Measurements from ENCODE around the gene PXK.
"Not testable (repeated sequence)": the region's sequence is repeated elsewhere in the genome, so short reads cannot be mapped to it uniquely, and the experiment has no call there.

The PXK gene

DNA sequence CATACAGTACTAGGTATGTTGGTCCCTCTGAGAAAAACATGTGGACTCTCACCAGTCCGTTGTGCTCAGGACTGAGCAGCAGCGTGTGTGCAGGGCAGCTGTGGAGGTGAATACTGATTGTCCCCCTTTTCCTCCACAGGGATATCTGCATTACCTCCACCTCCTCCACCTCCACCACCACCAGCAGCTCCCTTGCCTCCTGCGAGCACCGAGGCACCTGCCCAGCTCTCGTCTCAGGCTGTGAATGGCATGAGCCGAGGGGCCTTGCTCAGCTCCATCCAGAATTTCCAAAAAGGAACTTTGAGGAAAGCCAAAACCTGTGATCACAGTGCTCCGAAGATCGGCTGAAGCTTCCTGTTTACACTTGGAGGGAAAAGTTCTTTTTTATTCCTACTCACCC, 91.9 kb downstream of the PXK start:
- DNase-seq = no peak

GRCh38 chr3:58425782-58426181, 93.1 kb downstream of the PXK start:
- no peak for DNase-seq

GRCh38 chr3:58427661-58428361, 95.1 kb downstream of the PXK start:
- DNase-seq = no peak

GRCh38 chr3:58429657-58430056, 97.0 kb downstream of the PXK start:
- no peak for DNase-seq

GRCh38 chr3:58432905-58433304, 100.2 kb downstream of the PXK start:
- DNase-seq = no peak

GRCh38 chr3:58433400-58434167, 100.9 kb downstream of the PXK start, which contains the start of gene PDHB:
Gene PDHB, minus strand, starts transcription at chr3:58433832. Its CDS starts 23 bp downstream, at chr3:58433809.
- DNase-seq = peak; percentile 88

DNA sequence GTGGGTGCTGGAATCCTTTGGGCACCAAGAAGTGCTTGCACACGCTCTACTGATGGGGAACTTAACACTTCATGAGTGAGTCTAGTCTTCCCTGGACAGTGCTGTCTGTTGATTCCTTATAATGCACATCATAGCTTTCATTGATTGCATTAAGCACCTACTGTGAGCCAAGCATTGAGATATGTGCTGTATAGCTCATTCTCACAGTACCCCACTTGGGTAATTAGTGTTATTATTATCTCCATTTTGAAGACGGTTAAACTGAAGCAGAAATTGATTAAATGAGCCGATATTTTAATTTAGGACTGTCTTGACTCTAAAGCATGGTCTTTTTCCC, 101.4 kb downstream of the PXK start:
- no peak for DNase-seq

- no peak for DNase-seq
These were observed 101.8 kb downstream of the PXK start for GRCh38 chr3:58434511-58434910.

GRCh38 chr3:58434990-58435389, 102.3 kb downstream of the PXK start:
- DNase-seq = no peak

DNA sequence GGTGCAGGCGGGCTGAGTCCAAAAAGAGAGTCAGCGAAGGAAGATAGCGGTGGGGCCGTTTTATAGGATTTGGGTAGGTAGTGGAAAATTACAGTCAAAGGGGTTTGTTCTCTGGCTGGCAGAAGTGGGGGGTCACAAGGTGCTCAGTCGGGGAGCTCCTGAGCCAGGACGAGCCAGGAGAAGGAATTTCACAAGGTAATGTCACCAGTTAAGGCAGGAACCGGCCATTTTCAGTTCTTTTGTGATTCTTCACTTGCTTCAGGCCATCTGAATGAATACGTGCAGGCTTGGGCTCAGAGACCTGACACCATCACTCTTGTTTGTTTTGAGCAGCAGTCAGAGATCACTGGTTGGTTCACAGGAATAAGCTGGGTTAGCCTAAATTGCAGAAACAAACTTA, 104.6 kb downstream of the PXK start:
- not testable (repeated sequence) for DNase-seq

DNA sequence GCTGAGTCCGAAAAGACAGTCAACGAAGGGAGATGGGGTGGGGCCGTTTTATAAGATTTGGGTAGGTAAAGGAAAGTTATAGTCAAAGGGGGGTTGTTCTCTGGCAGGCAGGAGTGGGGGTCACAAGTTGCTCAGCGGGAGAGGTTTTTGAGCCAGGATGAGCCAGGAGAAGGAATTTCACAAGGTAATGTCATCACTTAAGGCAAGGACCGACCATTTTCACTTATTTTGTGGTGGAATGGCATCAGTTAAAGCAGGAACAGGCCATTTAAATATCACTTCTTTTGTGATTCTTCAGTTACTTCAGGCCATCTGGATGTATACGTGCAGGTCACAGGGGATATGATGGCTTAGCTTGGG, 108.3 kb downstream of the PXK start:
- not testable (repeated sequence) for DNase-seq

DNA sequence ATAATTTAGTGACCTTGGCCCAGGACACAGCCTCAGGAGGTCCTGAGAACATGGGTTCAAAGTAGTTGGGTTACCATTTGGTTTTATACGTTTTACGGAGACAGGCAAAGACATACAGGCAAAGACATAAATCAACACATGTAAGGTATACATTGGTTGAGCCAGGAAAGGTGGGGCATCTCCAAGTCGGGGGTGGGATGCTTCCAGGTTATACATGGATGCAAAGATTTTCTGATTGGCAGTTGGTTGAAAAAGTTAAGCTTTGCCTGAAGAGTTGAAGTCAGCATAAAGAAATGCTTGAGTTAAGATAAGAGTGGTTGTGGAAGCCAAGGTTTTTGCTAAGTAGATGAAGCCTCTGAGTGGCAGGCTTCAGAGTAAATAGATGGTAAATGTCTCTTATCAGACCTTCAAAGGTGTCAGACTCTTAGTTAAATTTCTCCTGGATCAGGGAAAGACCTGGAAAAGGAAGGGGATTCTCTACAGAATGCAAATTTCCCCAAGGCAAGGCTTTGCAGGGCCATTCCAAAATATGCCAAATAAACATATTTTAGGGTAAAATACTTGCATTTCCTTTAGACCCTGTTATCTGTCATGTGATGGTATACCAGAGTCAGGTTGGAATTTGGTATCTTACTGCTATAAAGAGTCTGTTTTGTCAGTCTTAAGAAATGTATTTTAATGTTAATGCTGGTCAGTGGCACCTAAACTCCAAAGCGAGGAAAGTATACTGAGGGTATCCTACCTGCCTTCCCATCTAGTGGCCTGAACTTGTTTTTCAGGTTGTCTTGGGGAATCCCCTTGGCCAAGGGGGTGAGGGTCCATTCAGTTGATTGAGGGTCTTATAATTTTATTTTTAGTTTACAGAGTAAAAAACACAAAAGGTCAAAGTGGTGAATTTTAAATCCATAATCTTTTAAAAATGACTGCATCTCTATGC, 109.1 kb downstream of the PXK start:
- DNase-seq = no peak

GRCh38 chr3:58452176-58452575, 119.5 kb downstream of the PXK start:
- DNase-seq = peak; percentile 9

- no peak for DNase-seq
These were observed 126.5 kb downstream of the PXK start for GRCh38 chr3:58459160-58459559.

DNA sequence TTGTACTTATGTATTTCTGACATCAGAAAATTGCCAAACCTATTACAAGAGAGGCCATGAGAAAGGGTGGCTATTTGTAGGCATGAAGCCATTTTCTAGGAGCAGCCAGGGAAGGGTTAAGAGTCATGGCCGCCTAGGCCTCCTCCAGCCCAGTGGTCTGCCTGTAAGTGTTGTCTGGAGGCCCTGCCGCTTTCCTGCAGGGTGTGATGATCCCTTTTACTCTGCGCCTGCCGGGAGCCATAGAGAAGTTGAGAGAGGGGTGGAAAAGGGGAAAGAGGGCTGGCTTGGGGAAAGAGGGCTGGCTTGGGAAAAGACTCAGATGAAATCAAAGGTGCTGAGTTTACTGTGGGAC, 130.1 kb downstream of the PXK start:
- no peak for DNase-seq

DNA sequence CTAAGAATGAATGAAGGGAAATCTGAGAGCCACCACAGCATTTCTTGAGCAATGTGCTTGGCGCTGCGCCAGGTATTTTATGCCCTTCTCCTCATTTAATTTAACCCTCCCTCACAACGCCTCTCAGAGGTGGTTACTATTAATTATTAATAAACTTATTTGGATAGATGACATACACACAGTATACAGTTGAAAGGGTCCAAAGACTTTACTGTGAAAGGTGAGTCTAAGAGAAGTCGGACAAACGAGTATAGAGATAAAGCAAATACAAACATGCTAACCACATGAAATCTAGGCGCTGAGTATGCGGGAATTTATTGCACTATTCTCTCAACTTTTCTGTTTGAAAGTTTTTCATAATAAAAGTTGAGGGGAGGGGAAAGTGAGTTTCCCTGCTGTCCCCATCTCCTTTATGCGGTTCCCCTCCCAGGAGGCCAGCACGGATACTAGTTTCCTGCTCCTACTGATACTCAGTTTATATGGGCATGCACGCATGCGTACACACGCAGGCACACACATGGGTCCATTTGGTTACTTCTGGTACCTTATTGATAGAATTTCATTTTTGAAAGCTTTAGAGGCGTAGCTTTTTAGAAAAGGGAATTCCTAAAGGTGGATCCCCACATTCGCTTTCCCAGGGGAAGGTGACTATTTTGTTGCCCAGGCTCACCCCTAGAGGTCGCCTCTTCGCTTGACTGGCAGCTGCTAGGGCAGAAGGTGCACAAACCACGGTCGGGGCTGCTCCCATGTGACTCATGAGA, 130.7 kb downstream of the PXK start:
- peak; percentile 53 for DNase-seq

GRCh38 chr3:58463942-58464271, 131.2 kb downstream of the PXK start:
- DNase-seq = no peak

- DNase-seq = no peak
These were observed 132.2 kb downstream of the PXK start for GRCh38 chr3:58464866-58465265.

- DNase-seq = no peak
These were observed 134.3 kb downstream of the PXK start for GRCh38 chr3:58466899-58467563.

DNA sequence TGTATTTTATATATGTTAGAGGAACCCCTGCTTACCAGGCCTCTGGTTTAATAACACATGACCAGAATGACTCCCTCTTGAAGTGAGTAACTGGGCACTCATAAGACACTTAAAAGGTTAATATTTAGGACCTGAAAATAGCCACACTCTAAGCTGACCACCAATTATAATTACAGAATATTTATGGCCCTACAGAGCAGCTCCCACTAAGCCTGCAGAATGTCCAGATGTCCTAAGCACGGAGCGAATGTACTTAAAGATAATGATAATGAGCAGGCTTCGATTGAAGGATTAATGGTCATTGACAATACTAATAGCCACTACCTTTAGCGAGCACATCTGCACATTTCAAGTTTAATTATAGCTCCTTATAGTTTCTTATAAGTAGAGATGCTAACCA, 136.4 kb downstream of the PXK start:
- no peak for DNase-seq

- no peak for DNase-seq
These were observed 137.8 kb downstream of the PXK start for GRCh38 chr3:58470363-58471024.

All from NCI-H345 (cell line).